Measurements from ENCODE around the gene ICA1. TPM values are rescaled to one million over a fixed set of nuclear protein-coding genes. Genes with fewer than 3 reads are reported as not detected.

The ICA1 gene
- total RNA-seq, 1 experiment from 2014 or later, result 28.8 TPM

GRCh38 chr7:8229927-8230326 lies 32.0 kb downstream of the ICA1 start:
- no peaks in the 10 kb centered on the region for H3K27me3 ChIP-seq (ENCODE audit: insufficient read depth, low read length)
- H2BK5ac ChIP-seq (ENCODE audit: insufficient read length, low read length), result no peak overlapping the region
- H4K5ac ChIP-seq (ENCODE audit: insufficient read length, low read depth, low read length), result no peak overlapping the region
- DNase-seq, result no peak
- H2BK120ac ChIP-seq (ENCODE audit: low read depth, low read length, poor library complexity, severe bottlenecking), result no peak overlapping the region
- no peak overlapping the region for H2BK15ac ChIP-seq (ENCODE audit: low read depth, low read length)
- H3K56ac ChIP-seq (ENCODE audit: insufficient read length, low read depth, low read length), result no peak overlapping the region
- H3K4me2 ChIP-seq (ENCODE audit: insufficient read depth, insufficient read length, low read length), result no peak overlapping the region
- no peak overlapping the region for H3K4me3 Mint-ChIP-seq
- H3K4me1 ChIP-seq (ENCODE audit: insufficient read depth, low read length), result no peaks in the 10 kb centered on the region
- TF ChIP-seq, protein P1, sequence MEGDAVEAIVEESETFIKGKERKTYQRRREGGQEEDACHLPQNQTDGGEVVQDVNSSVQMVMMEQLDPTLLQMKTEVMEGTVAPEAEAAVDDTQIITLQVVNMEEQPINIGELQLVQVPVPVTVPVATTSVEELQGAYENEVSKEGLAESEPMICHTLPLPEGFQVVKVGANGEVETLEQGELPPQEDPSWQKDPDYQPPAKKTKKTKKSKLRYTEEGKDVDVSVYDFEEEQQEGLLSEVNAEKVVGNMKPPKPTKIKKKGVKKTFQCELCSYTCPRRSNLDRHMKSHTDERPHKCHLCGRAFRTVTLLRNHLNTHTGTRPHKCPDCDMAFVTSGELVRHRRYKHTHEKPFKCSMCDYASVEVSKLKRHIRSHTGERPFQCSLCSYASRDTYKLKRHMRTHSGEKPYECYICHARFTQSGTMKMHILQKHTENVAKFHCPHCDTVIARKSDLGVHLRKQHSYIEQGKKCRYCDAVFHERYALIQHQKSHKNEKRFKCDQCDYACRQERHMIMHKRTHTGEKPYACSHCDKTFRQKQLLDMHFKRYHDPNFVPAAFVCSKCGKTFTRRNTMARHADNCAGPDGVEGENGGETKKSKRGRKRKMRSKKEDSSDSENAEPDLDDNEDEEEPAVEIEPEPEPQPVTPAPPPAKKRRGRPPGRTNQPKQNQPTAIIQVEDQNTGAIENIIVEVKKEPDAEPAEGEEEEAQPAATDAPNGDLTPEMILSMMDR (conservative IDR thresholded peaks at IDR 0.05), result no peak
- no peaks in the 10 kb centered on the region for H3K23me2 ChIP-seq (ENCODE audit: insufficient read length, low read depth, low read length, poor library complexity, severe bottlenecking)
- H3K9me3 Mint-ChIP-seq, result no peaks in the 10 kb centered on the region
- H3K27ac Mint-ChIP-seq, result no peak overlapping the region
- no peak overlapping the region for H2AFZ ChIP-seq (ENCODE audit: low read length)
- H3K9me3 ChIP-seq (ENCODE audit: control insufficient read depth, low read depth, low read length), result no peaks in the 10 kb centered on the region
- no peaks in the 10 kb centered on the region for H4K20me1 ChIP-seq (ENCODE audit: control insufficient read depth, insufficient read depth, insufficient read length)
- H3K27ac ChIP-seq (ENCODE audit: insufficient read length, low read depth, low read length), result no peak overlapping the region
- no peak overlapping the region for H3K23ac ChIP-seq (ENCODE audit: insufficient read length, low read depth, low read length)
- H2AK5ac ChIP-seq (ENCODE audit: insufficient read length, low read length), result no peak overlapping the region
- no peak overlapping the region for H3K18ac ChIP-seq (ENCODE audit: insufficient read length, low read depth, low read length)
- no peaks in the 10 kb centered on the region for H3K79me1 ChIP-seq (ENCODE audit: insufficient read depth, low read depth, low read length, poor library complexity, severe bottlenecking)
- H4K8ac ChIP-seq (replicated peaks; ENCODE audit: insufficient read length, low read depth, low read length), result no peak overlapping the region
- no peak overlapping the region for H3K14ac ChIP-seq (ENCODE audit: insufficient read depth, low read length)
- H4K91ac ChIP-seq (ENCODE audit: insufficient read length, low read depth, low read length), result no peak overlapping the region
- no CpG with 5 or more reads among the region's 3 CpGs for WGBS (ENCODE audit: extremely low coverage, insufficient read length, low lambda C conversion rate)
- peaks cover 0 to 5% (median 0%) of the 10 kb centered on the region in 3 experiments; a peak in 2 of 7 replicates for H3K36me3 Mint-ChIP-seq (ENCODE audit: insufficient read depth in 1 of 3, low read depth in 3 of 3)
- no peak overlapping the region for H3T11ph ChIP-seq (ENCODE audit: low read length)
- no peaks in the 10 kb centered on the region for H3K79me2 ChIP-seq (ENCODE audit: insufficient read depth, low read length)
- no peak overlapping the region for H2BK20ac ChIP-seq (ENCODE audit: low read depth, low read length, poor library complexity, severe bottlenecking)
- H3K4ac ChIP-seq (ENCODE audit: low read depth, low read length), result no peak overlapping the region
- no peak overlapping the region for H2BK12ac ChIP-seq (ENCODE audit: insufficient read length, low read depth, low read length)
- H3K4me1 Mint-ChIP-seq, result no peaks in the 10 kb centered on the region
- no peak overlapping the region for H3K9ac ChIP-seq (ENCODE audit: extremely low read depth, insufficient read length, low read length)
- H3K27me3 Mint-ChIP-seq (ENCODE audit: low read depth), result no peaks in the 10 kb centered on the region; the same call in 1 of the 2 replicates

All from H9 (cell line).